GM23248 (cell line): ENCODE results near the gene MOGAT2. TPM values are rescaled to one million over a fixed set of nuclear protein-coding genes. Genes with fewer than 3 reads are reported as not detected.
A peak's percentile ranks its signal among the peaks of the same experiment; 100 is the strongest.
"Not testable (repeated sequence)": the region's sequence is repeated elsewhere in the genome, so short reads cannot be mapped to it uniquely, and the experiment has no call there.

Source experiments
- DNase-seq: peaks from one replicate; pipeline ENCODE4 v3.0.0-alpha.2; 2015
- H2AFZ ChIP-seq: fragments of 200-600 bp; sonication (generic); 2 replicates; pipeline ENCODE4 v1.6.1; 2016; ENCODE audit warnings: antibody characterized with exemption
- H3F3A ChIP-seq: fragments of 200-600 bp; sonication (generic); 2 replicates; pipeline ENCODE4 v1.6.1; 2016; ENCODE audit warnings: mild to moderate bottlenecking, antibody characterized with exemption, mixed run types; ENCODE audit not compliant: insufficient read depth
- H3K27ac ChIP-seq: fragments of 200-600 bp; sonication (generic); 2 replicates; pipeline ENCODE4 v1.5.1; 2016; ENCODE audit warnings: mild to moderate bottlenecking
- H3K27me3 ChIP-seq: fragments of 200-600 bp; sonication (generic); replicated peaks from 2 replicates; pipeline ENCODE4 v1.6.1; 2016; ENCODE audit warnings: mild to moderate bottlenecking; ENCODE audit not compliant: insufficient read depth
- H3K36me3 ChIP-seq: fragments of 200-600 bp; sonication (generic); 2 replicates; pipeline ENCODE4 v1.6.1; 2016; ENCODE audit warnings: low read depth, mild to moderate bottlenecking
- H3K4me1 ChIP-seq: fragments of 200-600 bp; sonication (generic); 2 replicates; pipeline ENCODE4 v1.6.1; 2016; ENCODE audit warnings: mild to moderate bottlenecking; ENCODE audit not compliant: insufficient read depth
- H3K4me2 ChIP-seq: fragments of 200-600 bp; sonication (generic); one replicate; pipeline ENCODE4 v1.6.1; 2016; ENCODE audit warnings: mild to moderate bottlenecking; ENCODE audit not compliant: unreplicated experiment
- H3K4me3 ChIP-seq: fragments of 200-600 bp; sonication (generic); 2 replicates; pipeline ENCODE4 v1.5.1; 2016; ENCODE audit warnings: mild to moderate bottlenecking
- H3K79me2 ChIP-seq: fragments of 200-600 bp; sonication (generic); 2 replicates; pipeline ENCODE4 v1.6.1; 2016; ENCODE audit warnings: mild to moderate bottlenecking; ENCODE audit not compliant: insufficient read depth
- H3K9ac ChIP-seq: fragments of 200-600 bp; sonication (generic); 2 replicates; pipeline ENCODE4 v1.6.1; 2016; ENCODE audit warnings: mild to moderate bottlenecking
- H3K9me2 ChIP-seq: fragments of 200-600 bp; sonication (generic); 2 replicates; pipeline ENCODE4 v1.6.1; 2016; ENCODE audit warnings: mixed run types, mild to moderate bottlenecking, moderate library complexity; ENCODE audit not compliant: insufficient read depth
- H3K9me3 ChIP-seq: fragments of 200-600 bp; sonication (generic); one replicate; pipeline ENCODE4 v1.6.1; 2017; ENCODE audit warnings: low read depth
- H4K20me1 ChIP-seq: fragments of 200-600 bp; sonication (generic); 2 replicates; pipeline ENCODE4 v1.6.0; 2016; ENCODE audit not compliant: insufficient read depth
- EZH2 ChIP-seq: fragments of 200-600 bp; sonication (generic); IDR thresholded peaks from 2 replicates; pipeline ENCODE4 v1.6.1; 2018; ENCODE audit warnings: antibody characterized with exemption, mild to moderate bottlenecking; ENCODE audit not compliant: insufficient read depth, poor library complexity, severe bottlenecking
- EZH2phosphoT487 ChIP-seq: fragments of 200-600 bp; sonication (generic); IDR thresholded peaks from 2 replicates; pipeline ENCODE4 v1.6.1; 2018; ENCODE audit warnings: antibody characterized with exemption, moderate library complexity, mild to moderate bottlenecking, low read depth; ENCODE audit not compliant: insufficient read depth
- WGBS, 2 experiments: methylation state at CpG; one replicate each; pipeline ENCODE4 v1.1.6; 2015 to 2017; ENCODE audit warnings: low lambda C conversion rate in 2 of 2, low coverage in 1 of 2; ENCODE audit errors: missing lambda C conversion rate in 2 of 2; 5-methylcytosine and 5-hydroxymethylcytosine counted together
- in situ Hi-C: fragments of 300-500 bp; cut with MboI; formaldehyde crosslinking; loops from 2 replicates; pipeline ENCODE4 v1.15.0; 2020
- polyA plus RNA-seq: library from polyadenylated mRNA; unstranded; fragments of >200 nt; fragmentation: Nextera tagmentation; extraction: Ambion mirVana; gene quantifications from 2 replicates; pipeline ENCODE4 v1.2.1, GENCODE V29; 2016
- total RNA-seq: library from RNA; depleted of rRNA; stranded (reverse); fragments of >200 nt; shearing (Covaris generic); gene quantifications from 2 replicates; pipeline ENCODE4 v1.2.3, GENCODE V29; 2014

The MOGAT2 gene
- total and polyA plus RNA-seq, 2 experiments from 2014 or later, result not detected

- Histone ChIP-seq H3K27me3 (peaks cover 35% of the 10 kb centered on the region), H3K4me1 (no peaks in the 10 kb centered on the region), H4K20me1 (no peaks in the 10 kb centered on the region), H3K79me2 (no peaks in the 10 kb centered on the region), H3K27ac (no peak overlapping the region), H3K36me3 (no peaks in the 10 kb centered on the region), H3K4me2 (no peak overlapping the region), H2AFZ (no peak overlapping the region), H3F3A (no peaks in the 10 kb centered on the region), H3K9me2 (no peaks in the 10 kb centered on the region), H3K9me3 (no peaks in the 10 kb centered on the region), H3K9ac (no peak overlapping the region), H3K4me3 (no peak overlapping the region)
- 64 to 74% methylated on average over 12 of the region's 12 CpGs for WGBS, 2 experiments
- TF ChIP-seq EZH2phosphoT487 (no peak), EZH2 (no peak)
- no peak for DNase-seq
- in situ Hi-C loops, result no loop called here
Observed at GRCh38 chr11:75677909-75678308, 39.7 kb upstream of the MOGAT2 start.

DNA sequence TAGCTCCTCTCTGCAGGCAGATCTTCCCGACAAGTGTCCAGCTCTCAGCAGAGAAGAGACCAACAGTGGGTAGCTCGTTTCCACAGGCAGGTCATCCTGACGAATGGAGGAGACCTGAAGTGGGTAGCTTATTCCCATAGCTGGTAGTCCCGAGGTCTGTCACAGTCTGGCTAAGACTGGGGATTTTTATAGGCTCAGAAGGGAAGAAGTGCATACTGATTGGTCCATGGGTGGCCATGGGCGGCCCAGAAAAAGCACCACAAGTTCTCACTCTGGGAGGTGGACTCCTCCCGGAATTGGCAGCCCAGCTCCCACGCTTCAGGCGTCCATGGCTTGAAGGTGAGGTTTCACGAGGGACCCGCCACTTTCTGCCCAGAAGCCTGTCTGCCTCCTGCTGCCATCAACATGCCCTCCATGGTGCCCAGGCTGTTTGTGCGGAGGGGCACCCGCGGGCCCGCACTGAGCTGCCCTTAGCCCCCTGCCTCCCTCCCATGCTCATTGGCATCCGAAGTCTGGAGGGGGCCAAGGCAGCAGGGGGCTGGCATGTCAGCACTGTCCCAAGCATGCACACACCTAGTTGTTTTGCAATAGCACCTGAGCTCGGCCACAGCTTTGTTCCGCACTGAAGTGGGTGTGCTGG, 38.9 kb upstream of the MOGAT2 start:
- Histone ChIP-seq H3K4me2 (no peak overlapping the region), H4K20me1 (no peaks in the 10 kb centered on the region), H3F3A (no peaks in the 10 kb centered on the region), H3K9ac (no peak overlapping the region), H3K79me2 (no peaks in the 10 kb centered on the region), H3K27ac (no peak overlapping the region), H2AFZ (no peak overlapping the region), H3K27me3 (peaks cover 35% of the 10 kb centered on the region), H3K36me3 (no peaks in the 10 kb centered on the region), H3K4me3 (no peak overlapping the region), H3K4me1 (no peaks in the 10 kb centered on the region), H3K9me3 (no peaks in the 10 kb centered on the region), H3K9me2 (no peaks in the 10 kb centered on the region)
- no peak for DNase-seq
- TF ChIP-seq EZH2 (no peak), EZH2phosphoT487 (no peak)
- WGBS, 2 experiments, result 67 to 71% methylated on average over 15 to 17 of the region's 17 CpGs
- in situ Hi-C loops, result no loop called here

DNA sequence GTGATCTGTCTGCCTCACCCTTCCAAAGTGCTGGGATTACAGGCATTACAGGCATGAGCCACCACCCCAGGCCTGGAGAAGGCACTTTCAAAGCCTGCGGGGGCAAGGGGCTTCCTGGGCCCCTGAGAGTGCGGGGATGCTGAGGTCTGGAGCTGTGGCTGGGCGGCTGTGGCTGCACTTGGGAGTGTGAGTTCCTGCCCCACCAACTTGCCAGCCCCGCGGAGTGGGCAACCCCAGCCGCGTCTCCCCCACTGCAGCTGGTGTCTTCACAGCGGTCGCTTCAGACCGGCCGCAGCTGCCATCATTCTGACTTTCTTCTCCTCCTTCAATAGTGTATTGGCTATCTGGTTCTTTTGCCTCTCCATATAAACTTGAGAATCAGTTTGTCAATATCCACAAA, 38.1 kb upstream of the MOGAT2 start:
- WGBS, 2 experiments, result 76 to 79% methylated on average over 11 of the region's 11 CpGs
- in situ Hi-C loops, result no loop called here
- no peaks in the 10 kb centered on the region for H4K20me1 ChIP-seq
- no peaks in the 10 kb centered on the region for H3K9me3 ChIP-seq
- H3K27ac ChIP-seq, result no peak overlapping the region
- H3K4me3 ChIP-seq, result no peak overlapping the region
- TF ChIP-seq EZH2phosphoT487 (no peak), EZH2 (no peak)
- no peaks in the 10 kb centered on the region for H3K36me3 ChIP-seq
- no peak overlapping the region for H3K4me2 ChIP-seq
- no peak for DNase-seq
- H3K27me3 ChIP-seq, result peaks cover 35% of the 10 kb centered on the region
- H3K9me2 ChIP-seq, result no peaks in the 10 kb centered on the region
- no peaks in the 10 kb centered on the region for H3F3A ChIP-seq
- no peak overlapping the region for H3K9ac ChIP-seq
- H2AFZ ChIP-seq, result no peak overlapping the region
- H3K4me1 ChIP-seq, result no peaks in the 10 kb centered on the region
- no peaks in the 10 kb centered on the region for H3K79me2 ChIP-seq

DNA sequence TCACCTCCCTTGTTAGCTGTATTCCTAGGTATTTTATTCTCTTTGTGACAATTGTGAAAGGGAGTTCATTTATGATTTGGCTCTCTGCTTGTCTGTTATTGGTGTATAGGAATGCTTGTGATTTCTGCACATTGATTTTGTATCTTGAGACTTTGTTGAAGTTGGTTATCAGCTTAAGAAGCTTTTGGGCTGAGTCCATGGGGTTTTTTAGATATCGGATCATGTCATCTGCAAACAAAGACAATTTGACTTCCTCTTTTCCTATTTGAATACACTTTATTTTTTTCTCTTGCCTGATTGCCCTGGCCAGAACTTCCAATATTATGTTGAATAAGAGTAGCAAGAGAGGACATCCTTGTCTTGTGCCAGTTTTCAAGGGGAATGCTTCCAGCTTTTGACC, 33.8 kb upstream of the MOGAT2 start:
- H3K36me3 ChIP-seq, H4K20me1 ChIP-seq, H3K4me2 ChIP-seq, H3F3A ChIP-seq, H3K79me2 ChIP-seq, H3K9ac ChIP-seq, H3K4me1 ChIP-seq, H3K9me3 ChIP-seq, H3K27ac ChIP-seq, H3K9me2 ChIP-seq, H2AFZ ChIP-seq, DNase-seq, in situ Hi-C loops, H3K4me3 ChIP-seq: not testable (repeated sequence)
- H3K27me3 ChIP-seq, result peaks cover 11% of the 10 kb centered on the region
- 97 to 100% methylated on average over 1 of the region's 1 CpG for WGBS, 2 experiments

DNA sequence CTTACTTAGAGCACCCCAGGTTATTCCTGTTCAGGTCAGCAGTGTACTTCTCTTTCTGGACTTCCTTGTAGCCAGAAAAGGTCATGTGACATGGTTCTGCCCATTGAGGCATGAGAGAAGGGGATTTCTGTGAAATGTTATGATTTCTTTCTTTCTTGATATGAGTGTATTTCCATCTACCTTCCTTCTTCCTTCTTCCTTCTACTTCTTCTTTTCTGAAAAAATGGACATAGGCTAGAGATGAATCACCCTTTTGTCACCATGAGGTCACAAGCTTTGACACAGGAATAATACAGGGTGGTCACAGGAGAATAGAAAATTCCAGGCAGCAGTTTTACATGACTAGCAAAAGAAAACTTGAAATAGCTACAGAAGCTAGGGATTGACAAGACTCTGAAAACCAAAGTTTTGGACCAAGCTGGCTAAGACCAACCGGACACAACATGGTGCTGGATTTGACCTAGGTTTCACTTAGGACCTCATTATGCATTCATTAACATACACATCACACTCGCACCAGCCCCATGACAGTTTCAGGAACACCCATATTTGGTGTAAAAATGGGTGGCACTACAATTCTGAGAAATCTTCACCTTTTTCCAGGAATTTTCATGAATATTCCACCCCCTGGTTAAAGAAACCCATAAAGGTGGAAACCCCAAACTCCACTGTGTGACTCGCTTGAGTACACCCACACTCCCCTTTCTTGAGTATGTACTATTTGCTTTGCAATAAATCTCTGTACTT, 27.6 kb upstream of the MOGAT2 start:
- WGBS, 2 experiments, result 73 to 81% methylated on average over 3 of the region's 3 CpGs
- TF ChIP-seq EZH2 (no peak), EZH2phosphoT487 (no peak)
- Histone ChIP-seq H3K36me3 (no peaks in the 10 kb centered on the region), H3F3A (no peaks in the 10 kb centered on the region), H3K4me1 (no peaks in the 10 kb centered on the region), H3K27ac (no peak overlapping the region), H3K4me3 (no peak overlapping the region), H3K9ac (no peak overlapping the region), H4K20me1 (no peaks in the 10 kb centered on the region), H3K27me3 (peaks cover 3% of the 10 kb centered on the region), H3K4me2 (no peak overlapping the region), H3K9me3 (no peaks in the 10 kb centered on the region), H2AFZ (no peak overlapping the region), H3K9me2 (no peaks in the 10 kb centered on the region), H3K79me2 (no peaks in the 10 kb centered on the region)
- DNase-seq, result peak; percentile 22
- in situ Hi-C loops, result no loop called here
